ENCODE data around the gene JAZF1. TPM values are rescaled to one million over a fixed set of nuclear protein-coding genes. Genes with fewer than 3 reads are reported as not detected.

The JAZF1 gene
- polyA plus RNA-seq, 3 donors: 12.1 to 18.1 (median 17.2) TPM

DNA sequence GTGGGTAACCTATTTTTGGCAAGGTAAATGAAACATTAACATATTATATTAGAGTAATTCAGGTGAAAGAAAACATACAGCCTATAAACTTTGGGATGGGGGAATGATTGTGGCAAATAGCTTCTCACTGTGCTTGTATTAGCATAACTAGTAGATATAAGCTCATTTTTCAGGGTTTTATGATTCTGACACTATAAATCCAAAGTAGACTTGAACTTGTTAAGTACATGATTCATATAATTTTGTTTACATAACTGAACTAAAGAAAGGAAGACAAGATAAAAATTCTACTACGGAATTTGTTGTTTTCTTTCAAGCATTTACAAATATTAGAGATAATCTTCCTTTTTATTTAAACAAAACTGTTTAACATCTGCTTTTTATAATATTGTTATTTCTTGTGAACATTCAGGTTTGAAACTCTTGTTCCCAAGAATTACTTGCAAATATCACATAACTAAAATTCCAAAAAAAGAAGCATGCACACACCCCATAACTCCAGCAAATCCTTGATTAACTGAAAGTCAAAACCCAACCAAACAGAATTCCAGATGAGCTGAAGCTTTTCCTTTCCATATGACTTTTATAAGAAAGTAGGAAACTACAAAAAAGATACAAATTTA is 142.3 kb downstream of the JAZF1 start:
- Histone ChIP-seq H3K4me3 (replicated peaks in 1 of 3; ENCODE audit: low read depth in 2 of 3, low read length in 3 of 3) (no peak overlapping the region), H3K79me2 (ENCODE audit: insufficient read depth, low read length) (peaks cover 11% of the 10 kb centered on the region), H3K9ac (ENCODE audit: insufficient read depth, low read length, poor library complexity, severe bottlenecking) (no peak overlapping the region), H3K27me3 (ENCODE audit: control insufficient read depth in 2 of 2, insufficient read depth in 2 of 2, low read length in 2 of 2) (no peaks in the 10 kb centered on the region), H3K36me3 (replicated peaks in 1 of 2; ENCODE audit: control insufficient read depth in 1 of 2, insufficient read depth in 2 of 2, low read length in 2 of 2) (no peaks in the 10 kb centered on the region), H3K9me3 (replicated peaks in 1 of 2; ENCODE audit: control insufficient read depth in 1 of 2, insufficient read depth in 1 of 2, low read length in 2 of 2) (no peaks in the 10 kb centered on the region), H4K20me1 (ENCODE audit: insufficient read depth, low read length) (peaks cover 96% of the 10 kb centered on the region), H2AFZ (ENCODE audit: insufficient read depth, low read depth, low read length, poor library complexity, severe bottlenecking) (no peak overlapping the region), H3K4me2 (replicated peaks; ENCODE audit: extremely low read depth, low read length, poor library complexity, severe bottlenecking) (no peak overlapping the region), H3K27ac (ENCODE audit: low read depth in 1 of 2, low read length in 2 of 2) (no peak overlapping the region), H3K4me1 (ENCODE audit: control insufficient read depth in 1 of 2, insufficient read depth in 2 of 2, low read length in 2 of 2) (peaks cover 3 to 11% of the 10 kb centered on the region in 2 donors)
- TF ChIP-seq, protein P1, sequence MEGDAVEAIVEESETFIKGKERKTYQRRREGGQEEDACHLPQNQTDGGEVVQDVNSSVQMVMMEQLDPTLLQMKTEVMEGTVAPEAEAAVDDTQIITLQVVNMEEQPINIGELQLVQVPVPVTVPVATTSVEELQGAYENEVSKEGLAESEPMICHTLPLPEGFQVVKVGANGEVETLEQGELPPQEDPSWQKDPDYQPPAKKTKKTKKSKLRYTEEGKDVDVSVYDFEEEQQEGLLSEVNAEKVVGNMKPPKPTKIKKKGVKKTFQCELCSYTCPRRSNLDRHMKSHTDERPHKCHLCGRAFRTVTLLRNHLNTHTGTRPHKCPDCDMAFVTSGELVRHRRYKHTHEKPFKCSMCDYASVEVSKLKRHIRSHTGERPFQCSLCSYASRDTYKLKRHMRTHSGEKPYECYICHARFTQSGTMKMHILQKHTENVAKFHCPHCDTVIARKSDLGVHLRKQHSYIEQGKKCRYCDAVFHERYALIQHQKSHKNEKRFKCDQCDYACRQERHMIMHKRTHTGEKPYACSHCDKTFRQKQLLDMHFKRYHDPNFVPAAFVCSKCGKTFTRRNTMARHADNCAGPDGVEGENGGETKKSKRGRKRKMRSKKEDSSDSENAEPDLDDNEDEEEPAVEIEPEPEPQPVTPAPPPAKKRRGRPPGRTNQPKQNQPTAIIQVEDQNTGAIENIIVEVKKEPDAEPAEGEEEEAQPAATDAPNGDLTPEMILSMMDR (IDR thresholded peaks at IDR 0.05): no peak
- no peak for DNase-seq
- no peak overlapping the region for H3K27ac Mint-ChIP-seq
- no peak overlapping the region for H3K4me3 Mint-ChIP-seq
- peaks cover 20% of the 10 kb centered on the region for H3K4me1 Mint-ChIP-seq
- peaks cover 0 to 2% (median 0%) of the 10 kb centered on the region in 3 donors for H3K27me3 Mint-ChIP-seq (ENCODE audit: low read depth in 3 of 3)
- intact Hi-C loops (cut with micrococcal nuclease): no loop called here
- peaks cover 0 to 2% (median 0%) of the 10 kb centered on the region in 7 donors for H3K9me3 Mint-ChIP-seq
- peaks cover 14 to 15% of the 10 kb centered on the region in 2 donors for H3K36me3 Mint-ChIP-seq
- no CpG with 5 or more reads among the region's 1 CpG for WGBS (ENCODE audit: insufficient coverage)

DNA sequence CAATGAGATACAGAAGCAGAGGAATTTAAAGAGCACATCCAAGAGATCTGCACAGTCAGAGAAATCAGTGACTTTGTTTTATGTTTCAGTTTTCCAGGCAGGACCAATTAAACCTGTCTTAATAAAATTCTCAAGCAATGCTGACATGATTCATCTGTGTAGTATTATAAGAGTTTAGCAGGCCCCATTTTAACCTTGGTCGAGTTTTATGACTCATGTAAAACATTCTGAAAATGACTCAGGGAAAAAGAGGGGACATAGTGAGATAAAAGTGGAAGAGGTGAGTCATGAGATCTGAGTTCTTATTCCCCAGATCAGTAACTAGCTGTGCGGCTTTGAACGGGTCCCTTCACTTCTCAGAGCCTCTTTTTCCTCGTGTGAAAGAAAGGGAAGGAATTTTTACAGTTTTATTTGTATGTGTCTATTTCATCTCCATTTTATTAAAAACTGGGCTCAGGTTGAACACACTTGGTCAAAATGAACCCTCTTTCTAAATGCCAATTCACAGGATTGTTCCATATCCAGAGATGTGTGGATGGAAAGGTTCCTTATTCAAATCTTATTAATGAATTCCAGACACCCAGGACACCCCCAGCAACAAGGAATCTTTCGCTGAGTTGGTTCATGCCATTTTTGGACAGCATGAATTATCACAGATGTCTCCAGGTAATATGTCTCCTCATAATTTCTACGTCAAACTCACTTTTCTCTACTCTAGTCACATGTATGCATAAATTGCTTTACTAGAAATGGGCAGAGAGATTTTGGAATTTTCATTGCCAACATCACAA is 143.2 kb downstream of the JAZF1 start:
- Histone ChIP-seq H3K79me2 (ENCODE audit: insufficient read depth, low read length) (peaks cover 11% of the 10 kb centered on the region), H3K4me1 (ENCODE audit: control insufficient read depth in 1 of 2, insufficient read depth in 2 of 2, low read length in 2 of 2) (peaks cover 3 to 11% of the 10 kb centered on the region in 2 donors), H3K4me3 (replicated peaks in 1 of 3; ENCODE audit: low read depth in 2 of 3, low read length in 3 of 3) (no peak overlapping the region), H3K9me3 (replicated peaks in 1 of 2; ENCODE audit: control insufficient read depth in 1 of 2, insufficient read depth in 1 of 2, low read length in 2 of 2) (no peaks in the 10 kb centered on the region), H4K20me1 (ENCODE audit: insufficient read depth, low read length) (peaks cover 96% of the 10 kb centered on the region), H3K36me3 (replicated peaks in 1 of 2; ENCODE audit: control insufficient read depth in 1 of 2, insufficient read depth in 2 of 2, low read length in 2 of 2) (no peaks in the 10 kb centered on the region), H3K9ac (ENCODE audit: insufficient read depth, low read length, poor library complexity, severe bottlenecking) (no peak overlapping the region), H3K27me3 (ENCODE audit: control insufficient read depth in 2 of 2, insufficient read depth in 2 of 2, low read length in 2 of 2) (no peaks in the 10 kb centered on the region), H3K4me2 (replicated peaks; ENCODE audit: extremely low read depth, low read length, poor library complexity, severe bottlenecking) (no peak overlapping the region), H2AFZ (ENCODE audit: insufficient read depth, low read depth, low read length, poor library complexity, severe bottlenecking) (no peak overlapping the region), H3K27ac (ENCODE audit: low read depth in 1 of 2, low read length in 2 of 2) (no peak overlapping the region)
- WGBS (ENCODE audit: insufficient coverage): 10% methylated on average over 1 of the region's 6 CpGs
- peaks cover 0 to 2% (median 0%) of the 10 kb centered on the region in 3 donors for H3K27me3 Mint-ChIP-seq (ENCODE audit: low read depth in 3 of 3)
- peaks cover 0 to 2% (median 0%) of the 10 kb centered on the region in 7 donors for H3K9me3 Mint-ChIP-seq
- H3K36me3 Mint-ChIP-seq: peaks cover 11 to 13% of the 10 kb centered on the region in 2 donors
- peaks cover 21% of the 10 kb centered on the region for H3K4me1 Mint-ChIP-seq
- peak; percentile 42 to 77 (median 53) for DNase-seq
- H3K4me3 Mint-ChIP-seq: no peak overlapping the region
- H3K27ac Mint-ChIP-seq: peak overlapping the region in 1 of 7 donors; percentile 13
- intact Hi-C loops (cut with micrococcal nuclease): no loop called here
- TF ChIP-seq, protein P1 (IDR thresholded peaks at IDR 0.05): no peak
